Measurements from ENCODE around the gene GSG1L.

Gene GSG1L

DNA sequence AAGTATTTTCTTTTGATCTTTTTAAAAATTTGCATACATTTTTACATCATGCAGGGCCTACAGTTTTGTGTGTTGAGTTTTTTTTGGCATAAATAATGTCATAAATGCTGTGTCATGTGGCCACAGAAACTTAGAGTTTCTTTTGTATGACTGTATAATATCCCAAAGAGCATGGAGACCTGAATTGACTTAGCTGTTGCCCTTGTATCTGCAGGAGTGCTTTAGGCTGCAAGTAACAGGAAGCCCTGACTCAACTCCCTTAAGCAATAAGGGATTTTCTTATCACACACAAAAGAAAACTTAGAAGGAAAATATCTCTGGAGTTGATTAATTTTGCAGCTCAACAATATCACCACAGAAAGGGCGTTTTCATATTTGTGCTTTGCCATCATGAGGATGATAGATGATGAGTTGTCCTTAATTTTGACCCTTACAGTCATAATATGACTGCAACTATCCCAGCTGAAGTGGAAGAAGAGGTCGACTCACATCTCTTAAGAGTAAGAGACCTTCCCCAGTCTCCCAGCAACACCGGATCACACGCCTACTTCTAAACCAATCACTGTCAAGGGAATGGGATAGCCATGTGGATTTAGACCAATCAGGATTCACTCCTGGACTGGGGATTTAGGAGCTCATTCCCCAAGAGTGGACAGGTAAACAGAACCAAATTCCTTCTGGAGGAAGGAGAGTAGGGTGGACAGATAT lies 138.9 kb downstream of the GSG1L start:
- TF ChIP-seq GABPA (IDR thresholded peaks at IDR 0.05; ENCODE audit: low read depth) (no peak), CTCF (IDR thresholded peaks at IDR 0.05; ENCODE audit: insufficient read depth, low read length) (no peak)
- no peak overlapping the region for H3K4me3 ChIP-seq (replicated peaks; ENCODE audit: insufficient read depth, low read length)
- H3K27me3 ChIP-seq (ENCODE audit: insufficient read depth, poor library complexity, severe bottlenecking), result no peaks in the 10 kb centered on the region
- no peak overlapping the region for H3K27ac ChIP-seq (replicated peaks)
- no peak for DNase-seq (ENCODE audit: low read depth in 1 of 2, low spot score in 1 of 2)

DNA sequence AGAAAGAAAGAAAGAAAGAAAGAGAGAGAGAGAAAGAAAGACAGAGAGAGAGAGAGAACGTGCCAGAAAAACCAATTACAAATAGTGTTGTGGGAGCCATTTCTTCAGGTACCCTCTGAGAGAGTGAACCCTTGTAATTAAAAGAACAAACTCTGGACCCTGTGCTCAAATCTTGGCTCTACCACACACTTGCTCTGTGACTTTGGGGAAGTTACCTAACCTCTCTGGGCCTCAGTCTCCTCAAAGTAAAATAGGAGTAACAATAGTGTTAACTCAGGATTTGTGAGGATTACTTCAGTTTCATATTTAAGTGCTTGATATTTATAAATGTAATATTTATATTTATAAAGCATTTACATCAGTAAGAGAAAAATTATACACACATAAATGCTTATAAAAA lies 139.8 kb downstream of the GSG1L start:
- Histone ChIP-seq H3K27ac (replicated peaks) (no peak overlapping the region), H3K27me3 (ENCODE audit: insufficient read depth, poor library complexity, severe bottlenecking) (no peaks in the 10 kb centered on the region), H3K4me3 (replicated peaks; ENCODE audit: insufficient read depth, low read length) (no peak overlapping the region)
- no peak for DNase-seq (ENCODE audit: low read depth in 1 of 2, low spot score in 1 of 2)
- TF ChIP-seq SPI1 (IDR thresholded peaks at IDR 0.05; ENCODE audit: borderline replicate concordance, low read depth) (no peak), GABPA (IDR thresholded peaks at IDR 0.05; ENCODE audit: low read depth) (no peak), CTCF (IDR thresholded peaks at IDR 0.05; ENCODE audit: insufficient read depth, low read length) (no peak), POLR2AphosphoS5 (IDR thresholded peaks at IDR 0.05; ENCODE audit: low read depth) (no peak)
- TF ChIP-seq, protein P1, sequence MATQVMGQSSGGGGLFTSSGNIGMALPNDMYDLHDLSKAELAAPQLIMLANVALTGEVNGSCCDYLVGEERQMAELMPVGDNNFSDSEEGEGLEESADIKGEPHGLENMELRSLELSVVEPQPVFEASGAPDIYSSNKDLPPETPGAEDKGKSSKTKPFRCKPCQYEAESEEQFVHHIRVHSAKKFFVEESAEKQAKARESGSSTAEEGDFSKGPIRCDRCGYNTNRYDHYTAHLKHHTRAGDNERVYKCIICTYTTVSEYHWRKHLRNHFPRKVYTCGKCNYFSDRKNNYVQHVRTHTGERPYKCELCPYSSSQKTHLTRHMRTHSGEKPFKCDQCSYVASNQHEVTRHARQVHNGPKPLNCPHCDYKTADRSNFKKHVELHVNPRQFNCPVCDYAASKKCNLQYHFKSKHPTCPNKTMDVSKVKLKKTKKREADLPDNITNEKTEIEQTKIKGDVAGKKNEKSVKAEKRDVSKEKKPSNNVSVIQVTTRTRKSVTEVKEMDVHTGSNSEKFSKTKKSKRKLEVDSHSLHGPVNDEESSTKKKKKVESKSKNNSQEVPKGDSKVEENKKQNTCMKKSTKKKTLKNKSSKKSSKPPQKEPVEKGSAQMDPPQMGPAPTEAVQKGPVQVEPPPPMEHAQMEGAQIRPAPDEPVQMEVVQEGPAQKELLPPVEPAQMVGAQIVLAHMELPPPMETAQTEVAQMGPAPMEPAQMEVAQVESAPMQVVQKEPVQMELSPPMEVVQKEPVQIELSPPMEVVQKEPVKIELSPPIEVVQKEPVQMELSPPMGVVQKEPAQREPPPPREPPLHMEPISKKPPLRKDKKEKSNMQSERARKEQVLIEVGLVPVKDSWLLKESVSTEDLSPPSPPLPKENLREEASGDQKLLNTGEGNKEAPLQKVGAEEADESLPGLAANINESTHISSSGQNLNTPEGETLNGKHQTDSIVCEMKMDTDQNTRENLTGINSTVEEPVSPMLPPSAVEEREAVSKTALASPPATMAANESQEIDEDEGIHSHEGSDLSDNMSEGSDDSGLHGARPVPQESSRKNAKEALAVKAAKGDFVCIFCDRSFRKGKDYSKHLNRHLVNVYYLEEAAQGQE (IDR thresholded peaks at IDR 0.05; ENCODE audit: insufficient replicate concordance, low read depth), result no peak

DNA sequence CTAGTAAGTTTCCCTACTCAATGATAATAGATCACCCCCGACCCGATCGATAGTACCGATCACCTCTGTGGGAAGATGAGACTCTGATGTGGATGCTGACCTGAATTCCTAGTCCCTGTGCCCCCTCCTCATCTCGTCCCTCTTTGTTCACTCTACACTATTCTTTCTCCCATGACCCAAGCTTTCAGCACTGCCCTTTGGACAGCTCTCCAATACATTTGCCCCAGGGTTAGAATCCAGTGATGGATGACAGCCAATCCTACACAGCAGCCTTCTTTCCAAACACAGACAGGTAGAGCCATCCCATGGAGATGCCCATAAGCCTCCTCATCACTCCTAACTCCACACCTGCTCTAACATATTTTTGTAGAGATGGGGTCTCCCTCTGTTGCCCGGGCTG lies 141.1 kb downstream of the GSG1L start:
- TF ChIP-seq, protein P1 (IDR thresholded peaks at IDR 0.05; ENCODE audit: insufficient replicate concordance, low read depth), result peak; percentile 92
- no peak for TF ChIP-seq CTCF (IDR thresholded peaks at IDR 0.05; ENCODE audit: insufficient read depth, low read length)
- TF ChIP-seq POLR2AphosphoS5 (IDR thresholded peaks at IDR 0.05; ENCODE audit: low read depth), result no peak
- no peak for TF ChIP-seq SPI1 (IDR thresholded peaks at IDR 0.05; ENCODE audit: borderline replicate concordance, low read depth)
- TF ChIP-seq GABPA (IDR thresholded peaks at IDR 0.05; ENCODE audit: low read depth), result no peak
- no peak for DNase-seq (ENCODE audit: low read depth in 1 of 2, low spot score in 1 of 2)
- Histone ChIP-seq H3K27me3 (ENCODE audit: insufficient read depth, poor library complexity, severe bottlenecking) (no peaks in the 10 kb centered on the region), H3K4me3 (replicated peaks; ENCODE audit: insufficient read depth, low read length) (no peak overlapping the region), H3K27ac (replicated peaks) (no peak overlapping the region)

- no peaks in the 10 kb centered on the region for H3K27me3 ChIP-seq (ENCODE audit: insufficient read depth, poor library complexity, severe bottlenecking)
- TF ChIP-seq, protein P1 (IDR thresholded peaks at IDR 0.05; ENCODE audit: insufficient replicate concordance, low read depth), result peak; percentile 82
- TF ChIP-seq POLR2AphosphoS5 (IDR thresholded peaks at IDR 0.05; ENCODE audit: low read depth), result no peak
- DNase-seq (ENCODE audit: low read depth in 1 of 2, low spot score in 1 of 2), result no peak
- H3K4me3 ChIP-seq (replicated peaks; ENCODE audit: insufficient read depth, low read length), result no peak overlapping the region
- H3K27ac ChIP-seq (replicated peaks), result no peak overlapping the region
Observed at GRCh38 chr16:27921134-27921533, 142.4 kb downstream of the GSG1L start.

All from HL-60 (cell line).